ENCODE data around the gene IFT81. TPM values are rescaled to one million over a fixed set of nuclear protein-coding genes. Genes with fewer than 3 reads are reported as not detected.
"Not testable (repeated sequence)": the region's sequence is repeated elsewhere in the genome, so short reads cannot be mapped to it uniquely, and the experiment has no call there.

Gene IFT81
- total and polyA plus RNA-seq, 2 donors (not counting 1 experiment from before 2014, with no cell fraction given), result 0.43 to 6.8 TPM

DNA sequence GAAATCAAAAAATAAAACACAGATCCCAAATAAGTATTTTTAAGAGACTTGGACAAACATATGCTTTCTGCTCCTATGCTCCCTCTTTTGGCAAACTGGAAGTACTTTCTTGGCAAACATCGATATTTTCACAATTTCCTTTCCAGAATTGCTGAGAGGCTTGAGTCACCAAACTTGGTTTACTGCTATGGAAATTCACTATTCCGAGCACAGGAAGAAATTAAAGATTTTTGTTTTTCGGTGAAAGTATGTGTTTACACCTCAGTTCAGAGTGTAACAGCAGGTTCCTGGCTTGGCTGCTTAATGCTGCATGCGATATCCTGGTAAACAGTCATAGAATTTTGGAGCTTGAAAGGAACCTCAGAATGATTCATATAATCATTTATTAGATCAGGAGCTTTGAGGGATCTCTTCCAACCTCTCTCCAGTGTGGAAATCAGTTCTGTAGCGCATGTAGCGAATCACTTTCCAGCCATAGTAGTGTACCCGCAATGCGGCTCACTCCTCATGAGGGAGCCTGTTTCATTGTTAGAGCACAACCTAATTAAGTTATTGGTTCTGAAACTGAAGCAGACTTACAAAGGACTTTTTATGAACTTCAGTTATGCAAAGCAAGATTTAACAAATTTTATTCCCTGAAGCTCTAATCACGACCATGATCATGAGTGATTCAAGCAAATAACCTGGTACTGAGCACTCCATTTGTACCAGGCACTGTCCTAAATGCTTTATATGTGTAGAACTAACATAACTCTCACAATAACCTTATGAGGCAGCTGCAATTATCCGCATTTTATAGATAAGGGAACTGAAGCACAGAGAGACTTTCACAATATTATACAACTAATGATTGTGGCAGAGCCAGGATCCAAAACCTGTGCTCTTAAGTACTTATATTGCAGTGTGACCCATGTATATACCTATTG is 100.5 kb downstream of the IFT81 start:
- no peaks in the 10 kb centered on the region for H3K9me3 ChIP-seq (ENCODE audit: control extremely low read depth in 1 of 3, control insufficient read depth in 2 of 3, insufficient read depth in 1 of 3, low read length in 2 of 3)
- intact Hi-C loops (cut with micrococcal nuclease), result no loop called here
- no peak for ATAC-seq (ENCODE audit: low read depth)
- H3K27ac ChIP-seq (ENCODE audit: low read length in 2 of 2), result no peak overlapping the region
- H3K27me3 ChIP-seq (replicated peaks in 1 of 4; ENCODE audit: control extremely low read depth in 1 of 4, control insufficient read depth in 3 of 4, insufficient read depth in 4 of 4, low read length in 3 of 4), result no peaks in the 10 kb centered on the region
- H3K4me1 ChIP-seq (ENCODE audit: control insufficient read depth in 2 of 2, insufficient read depth in 2 of 2, low read length in 2 of 2), result no peaks in the 10 kb centered on the region
- no peak overlapping the region for H3K4me3 ChIP-seq (ENCODE audit: control extremely low read depth in 1 of 5, extremely low read depth in 1 of 5, insufficient read depth in 1 of 5, low read depth in 2 of 5, low read length in 4 of 5)
- H4K20me1 ChIP-seq (ENCODE audit: control insufficient read depth, insufficient read depth, low read length, poor library complexity, severe bottlenecking), result no peaks in the 10 kb centered on the region
- Mint-ChIP-seq H3K4me1 (no peaks in the 10 kb centered on the region), H3K27ac (no peak overlapping the region), H3K27me3 (no peaks in the 10 kb centered on the region), H3K4me3 (no peak overlapping the region), H3K9me3 (ENCODE audit: insufficient read depth) (no peaks in the 10 kb centered on the region)
- H3K36me3 ChIP-seq (replicated peaks in 1 of 2; ENCODE audit: control extremely low read depth in 1 of 2, control insufficient read depth in 1 of 2, extremely low read depth in 1 of 2, insufficient read depth in 2 of 2, low read length in 1 of 2), result no peaks in the 10 kb centered on the region
- H3K4me2 ChIP-seq (replicated peaks; ENCODE audit: low read depth, low read length, poor library complexity, severe bottlenecking), result no peak overlapping the region
- CTCF ChIA-PET, result interaction anchor here (1.0 kb wide), 1 partner anchor 58 kb away, joined by 3 read pairs; no protein-coding TSS in a partner anchor
- H3K79me2 ChIP-seq (ENCODE audit: control insufficient read depth, insufficient read depth, low read length), result no peaks in the 10 kb centered on the region
- no peak for DNase-seq
- H2AFZ ChIP-seq (ENCODE audit: insufficient read depth, low read depth, low read length, poor library complexity, severe bottlenecking), result no peak overlapping the region
- TF ChIP-seq CTCF (IDR thresholded peaks at IDR 0.05), result no peak
- TF ChIP-seq EZH2 (IDR thresholded peaks at IDR 0.05; ENCODE audit: borderline replicate concordance, insufficient read depth, low read depth, low read length, poor library complexity, severe bottlenecking), result no peak
- POLR2A ChIA-PET, result no interaction called here
- WGBS (ENCODE audit: insufficient coverage), result 93% methylated on average over 4 of the region's 10 CpGs
- H3K9ac ChIP-seq (ENCODE audit: low read length), result no peak overlapping the region

- Histone ChIP-seq H3K79me2 (ENCODE audit: control insufficient read depth, insufficient read depth, low read length) (no peaks in the 10 kb centered on the region), H3K4me1 (ENCODE audit: control insufficient read depth in 2 of 2, insufficient read depth in 2 of 2, low read length in 2 of 2) (no peaks in the 10 kb centered on the region), H3K9ac (ENCODE audit: low read length) (no peak overlapping the region), H2AFZ (ENCODE audit: insufficient read depth, low read depth, low read length, poor library complexity, severe bottlenecking) (no peak overlapping the region), H3K36me3 (replicated peaks in 1 of 2; ENCODE audit: control extremely low read depth in 1 of 2, control insufficient read depth in 1 of 2, extremely low read depth in 1 of 2, insufficient read depth in 2 of 2, low read length in 1 of 2) (no peaks in the 10 kb centered on the region), H3K4me3 (ENCODE audit: control extremely low read depth in 1 of 5, extremely low read depth in 1 of 5, insufficient read depth in 1 of 5, low read depth in 2 of 5, low read length in 4 of 5) (no peak overlapping the region), H3K27me3 (replicated peaks in 1 of 4; ENCODE audit: control extremely low read depth in 1 of 4, control insufficient read depth in 3 of 4, insufficient read depth in 4 of 4, low read length in 3 of 4) (no peaks in the 10 kb centered on the region), H4K20me1 (ENCODE audit: control insufficient read depth, insufficient read depth, low read length, poor library complexity, severe bottlenecking) (no peaks in the 10 kb centered on the region), H3K27ac (ENCODE audit: low read length in 2 of 2) (no peak overlapping the region), H3K4me2 (replicated peaks; ENCODE audit: low read depth, low read length, poor library complexity, severe bottlenecking) (no peak overlapping the region), H3K9me3 (ENCODE audit: control extremely low read depth in 1 of 3, control insufficient read depth in 2 of 3, insufficient read depth in 1 of 3, low read length in 2 of 3) (no peaks in the 10 kb centered on the region)
- Mint-ChIP-seq H3K4me1 (no peaks in the 10 kb centered on the region), H3K27ac (no peak overlapping the region), H3K27me3 (no peaks in the 10 kb centered on the region), H3K4me3 (no peak overlapping the region), H3K9me3 (ENCODE audit: insufficient read depth) (no peaks in the 10 kb centered on the region)
- intact Hi-C loops (cut with micrococcal nuclease), result no loop called here
- POLR2A ChIA-PET, result no interaction called here
- DNase-seq, result no peak
- no peak for TF ChIP-seq CTCF (IDR thresholded peaks at IDR 0.05)
- TF ChIP-seq EZH2 (IDR thresholded peaks at IDR 0.05; ENCODE audit: borderline replicate concordance, insufficient read depth, low read depth, low read length, poor library complexity, severe bottlenecking), result no peak
- WGBS (ENCODE audit: insufficient coverage), result 93% methylated on average over 2 of the region's 3 CpGs
- no peak for ATAC-seq (ENCODE audit: low read depth)
- CTCF ChIA-PET, result no interaction called here
These were observed 103.0 kb downstream of the IFT81 start for GRCh38 chr12:110227138-110227537.

DNA sequence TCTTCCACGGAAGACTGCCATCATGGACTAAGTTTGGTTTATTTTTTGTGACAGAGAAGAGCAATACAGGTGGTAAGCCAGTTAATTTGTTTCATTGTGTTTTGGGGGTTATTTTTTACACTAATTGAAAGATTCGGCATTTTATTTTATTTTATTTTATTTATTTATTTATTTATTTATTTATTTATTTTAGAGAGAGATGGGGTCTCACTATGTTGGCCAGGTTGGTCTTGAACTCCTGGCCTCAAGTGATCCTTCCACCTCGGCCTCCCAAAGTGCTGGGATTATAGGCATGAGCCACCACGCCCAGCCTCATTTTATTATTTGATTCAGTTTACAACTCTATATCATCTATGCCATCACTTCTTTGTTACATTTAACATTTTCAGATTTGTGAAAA is 104.2 kb downstream of the IFT81 start:
- no CpG with 5 or more reads among the region's 4 CpGs for WGBS (ENCODE audit: insufficient coverage)
- H3K4me2 ChIP-seq (replicated peaks; ENCODE audit: low read depth, low read length, poor library complexity, severe bottlenecking); intact Hi-C loops (cut with micrococcal nuclease); H3K4me3 ChIP-seq (ENCODE audit: control extremely low read depth in 1 of 5, extremely low read depth in 1 of 5, insufficient read depth in 1 of 5, low read depth in 2 of 5, low read length in 4 of 5); ATAC-seq (ENCODE audit: low read depth); CTCF ChIA-PET; H3K9me3 ChIP-seq (ENCODE audit: control extremely low read depth in 1 of 3, control insufficient read depth in 2 of 3, insufficient read depth in 1 of 3, low read length in 2 of 3); H3K4me3 Mint-ChIP-seq; H3K36me3 ChIP-seq (replicated peaks in 1 of 2; ENCODE audit: control extremely low read depth in 1 of 2, control insufficient read depth in 1 of 2, extremely low read depth in 1 of 2, insufficient read depth in 2 of 2, low read length in 1 of 2); POLR2A ChIA-PET; H3K27me3 Mint-ChIP-seq; H3K4me1 ChIP-seq (ENCODE audit: control insufficient read depth in 2 of 2, insufficient read depth in 2 of 2, low read length in 2 of 2); H3K4me1 Mint-ChIP-seq; H2AFZ ChIP-seq (ENCODE audit: insufficient read depth, low read depth, low read length, poor library complexity, severe bottlenecking); H3K79me2 ChIP-seq (ENCODE audit: control insufficient read depth, insufficient read depth, low read length); H3K27ac ChIP-seq (ENCODE audit: low read length in 2 of 2); DNase-seq; H3K27me3 ChIP-seq (replicated peaks in 1 of 4; ENCODE audit: control extremely low read depth in 1 of 4, control insufficient read depth in 3 of 4, insufficient read depth in 4 of 4, low read length in 3 of 4); H3K9me3 Mint-ChIP-seq (ENCODE audit: insufficient read depth); H3K27ac Mint-ChIP-seq; H4K20me1 ChIP-seq (ENCODE audit: control insufficient read depth, insufficient read depth, low read length, poor library complexity, severe bottlenecking); H3K9ac ChIP-seq (ENCODE audit: low read length): not testable (repeated sequence)

Data from B cell (primary cell).